Panc1 (cell line): ENCODE data around the gene ROCK2. TPM values are rescaled to one million over a fixed set of nuclear protein-coding genes. Genes with fewer than 3 reads are reported as not detected.
A peak's percentile ranks its signal among the peaks of the same experiment; 100 is the strongest.

ENCODE experiments used
- ATAC-seq: fragments of 200-7000 bp; cut with Tn5 transposase; 2 replicates; pipeline ENCODE4 v1.9.1; 2020; ENCODE audit warnings: mild to moderate bottlenecking, moderate library complexity
- BruUV-seq: library from RNA; stranded (reverse); fragments of 400-500 nt; replicated peaks from 2 replicates; lab custom pipeline; 2021; lab: Mats Ljungman, UMichigan
- CTCF ChIA-PET: fragments of 300-600 bp; sonication (Branson Sonifier 250); formaldehyde crosslinking; loops from one replicate; lab custom pipeline; 2022; ENCODE audit warnings: antibody characterized with exemption; lab: Charles Lee
- POLR2A ChIA-PET: fragments of 300-600 bp; sonication (Branson Sonifier 250); formaldehyde crosslinking; loops from one replicate; lab custom pipeline; 2022; ENCODE audit warnings: antibody characterized with exemption; lab: Charles Lee
- DNase-seq: peaks from one replicate; pipeline ENCODE4 v3.0.0-alpha.2; 2010; ENCODE audit warnings: low read depth, low spot score
- H3K27ac ChIP-seq: 2 replicates; pipeline ENCODE4 v1.5.1; 2011; ENCODE audit warnings: mild to moderate bottlenecking, low read length, inconsistent platforms
- H3K27me3 ChIP-seq: fragments of 200-500 bp; sonication (Bioruptor generic); 2 replicates; pipeline ENCODE4 v1.6.0; 2014; ENCODE audit warnings: low read length, inconsistent platforms; ENCODE audit not compliant: control insufficient read depth, insufficient read depth
- H3K36me3 ChIP-seq: fragments of 200-500 bp; sonication (Bioruptor generic); 2 replicates; pipeline ENCODE4 v1.5.1; 2014; ENCODE audit warnings: inconsistent platforms, mild to moderate bottlenecking, low read length, moderate library complexity; ENCODE audit not compliant: control insufficient read depth, insufficient read depth
- H3K4me1 ChIP-seq: 2 replicates; pipeline ENCODE4 v1.5.1; 2011; ENCODE audit warnings: inconsistent platforms, mild to moderate bottlenecking, low read length, moderate library complexity; ENCODE audit not compliant: control insufficient read depth, insufficient read depth
- H3K4me3 ChIP-seq, 2 experiments: 2 replicates each; pipeline ENCODE4 v1.5.1; 2011 to 2012; ENCODE audit warnings: low read depth in 2 of 2, low read length in 2 of 2, mild to moderate bottlenecking in 2 of 2, inconsistent platforms in 1 of 2, moderate library complexity in 1 of 2
- H3K9me3 ChIP-seq: fragments of 200-500 bp; sonication (Bioruptor generic); 2 replicates; pipeline ENCODE4 v1.5.1; 2014; ENCODE audit warnings: low read depth, mild to moderate bottlenecking, inconsistent platforms, low read length, moderate library complexity; ENCODE audit not compliant: control insufficient read depth, insufficient read depth
- CTCF ChIP-seq: fragments of 450-650 bp; IDR thresholded peaks from 2 replicates; pipeline ENCODE4 v1.5.1; 2017; ENCODE audit warnings: mild to moderate bottlenecking
- POLR2AphosphoS5 ChIP-seq: IDR thresholded peaks from 2 replicates; pipeline ENCODE4 v1.6.1; 2012; ENCODE audit warnings: mild to moderate bottlenecking, low read depth, low read length, moderate library complexity
- REST ChIP-seq, 2 experiments: IDR thresholded peaks; 2 replicates each; pipeline ENCODE4 v1.6.1; 2011 to 2012; ENCODE audit warnings: low read depth in 2 of 2, control low read depth in 1 of 2, low read length in 1 of 2, mild to moderate bottlenecking in 1 of 2, moderate library complexity in 1 of 2; ENCODE audit not compliant: insufficient read depth in 1 of 2
- SIN3A ChIP-seq: IDR thresholded peaks from 2 replicates; pipeline ENCODE4 v1.6.1; 2012; ENCODE audit warnings: low read depth, mild to moderate bottlenecking, low read length, moderate library complexity, borderline replicate concordance; ENCODE audit not compliant: insufficient read depth
- TCF7L2 ChIP-seq: IDR thresholded peaks from 2 replicates; pipeline ENCODE4 v1.6.1; 2011; ENCODE audit warnings: mild to moderate bottlenecking, low read depth, low read length, inconsistent platforms
- in situ Hi-C: cut with HindIII; loops from 2 replicates; pipeline ENCODE4 v1.10.0; 2016; ENCODE audit warnings: low sequenced_read_pairs, low pct_unique_long_range_greater_than_20kb
- intact Hi-C: fragments of 100-400 bp; cut with micrococcal nuclease; formaldehyde crosslinking; loops from one replicate; pipeline ENCODE4 v1.10.0; 2022; ENCODE audit not compliant: unreplicated experiment
- total RNA-seq: library from RNA; stranded (reverse); gene quantifications from one replicate; pipeline ENCODE4 v1.2.1, GENCODE V29; 2021; ENCODE audit not compliant: unreplicated experiment

Gene ROCK2
- total RNA-seq, 1 experiment from 2014 or later, result 47.9 TPM

GRCh38 chr2:11375689-11376027, 31.2 kb upstream of the ROCK2 start:
- Histone ChIP-seq H3K4me3 (no peak overlapping the region), H3K4me1 (peaks cover 14% of the 10 kb centered on the region), H3K27me3 (no peaks in the 10 kb centered on the region), H3K36me3 (no peaks in the 10 kb centered on the region), H3K9me3 (no peaks in the 10 kb centered on the region), H3K27ac (no peak overlapping the region)
- intact Hi-C loops (no loop called here), in situ Hi-C loops (no loop called here)
- no TSS peak for BruUV-seq
- TF ChIP-seq POLR2AphosphoS5, result no peak
- TF ChIP-seq TCF7L2, result no peak
- TF ChIP-seq REST (IDR thresholded peaks at IDR 0.05; ENCODE audit: insufficient read depth in 1 of 2, low read depth in 2 of 2, low read length in 1 of 2), result no peak
- no peak for ATAC-seq
- ChIA-PET POLR2A (interaction anchor here (1.0 kb wide), 1 partner anchor 28 kb away, joined by 5 read pairs; no protein-coding TSS in a partner anchor), CTCF (interaction anchor here (0.5 kb wide), 1 partner anchor 8 kb away, joined by 3 read pairs; no protein-coding TSS in a partner anchor)
- no peak for DNase-seq

GRCh38 chr2:11375025-11375688, 30.7 kb upstream of the ROCK2 start:
- Histone ChIP-seq H3K4me1 (peaks cover 14% of the 10 kb centered on the region), H3K27ac (peak overlapping the region; percentile 81), H3K27me3 (no peaks in the 10 kb centered on the region), H3K9me3 (no peaks in the 10 kb centered on the region), H3K36me3 (no peaks in the 10 kb centered on the region), H3K4me3 (no peak overlapping the region)
- intact Hi-C loops (no loop called here), in situ Hi-C loops (no loop called here)
- CTCF ChIA-PET, result interaction anchor here (0.5 kb wide), 2 partner anchors 8 kb away, joined by 3 to 6 read pairs; no protein-coding TSS in a partner anchor
- no TSS peak for BruUV-seq
- DNase-seq (no peak), ATAC-seq (no peak)
- POLR2A ChIA-PET, result interaction anchor here (1.0 kb wide), 1 partner anchor 27 kb away, joined by 5 read pairs; no protein-coding TSS in a partner anchor
- TF ChIP-seq SIN3A (no peak), CTCF (no peak), TCF7L2 (no peak), REST (IDR thresholded peaks at IDR 0.05; ENCODE audit: insufficient read depth in 1 of 2, low read depth in 2 of 2, low read length in 1 of 2) (no peak), POLR2AphosphoS5 (no peak)
